Measurements from ENCODE around the gene COP1.

COP1 gene

GRCh38 chr1:176198413-176198812 lies 8.7 kb downstream of the COP1 start:
- no peak for DNase-seq (ENCODE audit: extremely low read depth, low read depth)
- TF ChIP-seq CTCF (IDR thresholded peaks at IDR 0.05; ENCODE audit: low read depth, low read length): no peak

- DNase-seq (ENCODE audit: extremely low read depth, low read depth): no peak
Observed at GRCh38 chr1:176196728-176197127, 10.4 kb downstream of the COP1 start.

GRCh38 chr1:176195547-176195946 lies 11.5 kb downstream of the COP1 start:
- no peak for DNase-seq (ENCODE audit: extremely low read depth, low read depth)
- no peak for TF ChIP-seq CTCF (IDR thresholded peaks at IDR 0.05; ENCODE audit: low read depth, low read length)

More at GRCh38 chr1:176196728-176197127, 10.4 kb downstream of the COP1 start:
- no peak for TF ChIP-seq CTCF (IDR thresholded peaks at IDR 0.05; ENCODE audit: low read depth, low read length)

GRCh38 chr1:176193663-176194062 lies 13.4 kb downstream of the COP1 start:
- no peak for TF ChIP-seq CTCF (IDR thresholded peaks at IDR 0.05; ENCODE audit: low read depth, low read length)
- no peak for DNase-seq (ENCODE audit: extremely low read depth, low read depth)

- no peak for TF ChIP-seq CTCF (IDR thresholded peaks at IDR 0.05; ENCODE audit: low read depth, low read length)
- no peak for DNase-seq (ENCODE audit: extremely low read depth, low read depth)
Observed at GRCh38 chr1:176193023-176193422, 14.1 kb downstream of the COP1 start.

- no peak for DNase-seq (ENCODE audit: extremely low read depth, low read depth)
- no peak for TF ChIP-seq CTCF (IDR thresholded peaks at IDR 0.05; ENCODE audit: low read depth, low read length)
Observed at GRCh38 chr1:176188604-176189003, 18.5 kb downstream of the COP1 start.

- TF ChIP-seq CTCF (IDR thresholded peaks at IDR 0.05; ENCODE audit: low read depth, low read length): no peak
- DNase-seq (ENCODE audit: extremely low read depth, low read depth): no peak
Observed at GRCh38 chr1:176187001-176187400, 20.1 kb downstream of the COP1 start.

All from AG09319 (cell line).